Erythroblast (primary cell): Measurements from ENCODE around the gene DSE.

Experiments used
- GATA1 ChIP-seq: IDR thresholded peaks from 2 replicates; pipeline ENCODE4 v1.6.1; 2011; ENCODE audit warnings: low read depth, mild to moderate bottlenecking, control low read depth, low read length, moderate library complexity
- POLR2A ChIP-seq: IDR thresholded peaks from 2 replicates; pipeline ENCODE4 v1.6.1; 2011; ENCODE audit warnings: mild to moderate bottlenecking, low read length

DNA sequence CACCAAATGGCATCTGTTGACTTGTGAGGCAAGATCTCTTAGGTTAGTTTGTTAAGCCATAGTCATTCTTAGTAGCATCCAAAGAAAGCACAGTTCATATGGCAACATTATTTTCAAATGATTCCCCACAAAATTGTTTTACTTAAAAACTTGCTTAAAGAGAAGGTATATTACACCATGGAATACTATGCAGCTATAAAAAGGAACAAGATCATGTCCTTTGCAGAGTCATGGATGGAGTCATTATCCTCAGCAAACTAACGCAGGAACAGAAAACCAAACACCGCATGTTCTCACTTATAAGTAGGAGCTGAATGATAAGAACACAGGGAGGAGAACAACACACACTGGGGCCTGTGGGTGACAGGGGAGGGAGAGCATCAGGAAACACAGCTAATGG, 10.9 kb upstream of the DSE start:
- TF ChIP-seq POLR2A: no peak
- no peak for TF ChIP-seq GATA1
